GM18868 (cell line): ENCODE results near the gene KIRREL3.
"Not testable (repeated sequence)": the region's sequence is repeated elsewhere in the genome, so short reads cannot be mapped to it uniquely, and the experiment has no call there.

Experiments
- ATAC-seq: cut with Tn5 transposase; IDR thresholded peaks from one replicate; pipeline ENCODE4 v1.9.1; 2021; ENCODE audit warnings: mild to moderate bottlenecking, moderate library complexity; ENCODE audit not compliant: unreplicated experiment

KIRREL3 gene

GRCh38 chr11:126378763-126379162 is 621.8 kb downstream of the KIRREL3 start:
- ATAC-seq = no peak

GRCh38 chr11:126375726-126376125 is 624.8 kb downstream of the KIRREL3 start:
- ATAC-seq = no peak

GRCh38 chr11:126374562-126375300 is 625.8 kb downstream of the KIRREL3 start:
- not testable (repeated sequence) for ATAC-seq

- not testable (repeated sequence) for ATAC-seq
These were observed 627.0 kb downstream of the KIRREL3 start for GRCh38 chr11:126373389-126374066.
